K562 (cell line): Measurements from ENCODE around the gene CDK5R1. TPM values are rescaled to one million over a fixed set of nuclear protein-coding genes. Genes with fewer than 3 reads are reported as not detected.

Source experiments
- ATAC-seq: fragments of 200-7000 bp; cut with Tn5 transposase; 3 replicates; pipeline ENCODE4 v1.9.1; 2020; ENCODE audit warnings: moderate library complexity
- BruUV-seq: library from RNA; stranded (reverse); fragments of 400-500 nt; replicated peaks from 2 replicates; lab custom pipeline; 2021; lab: Mats Ljungman, UMichigan
- CTCF ChIA-PET: fragments of 300-600 bp; formaldehyde crosslinking; extraction: SDS; loops from one replicate; lab custom pipeline; 2021; ENCODE audit warnings: low intra/inter-chr PET ratio; lab: Yijun Ruan, JAX
- POLR2A ChIA-PET: fragments of 300-600, 350-650 bp; sonication (Branson Sonifier 250); formaldehyde crosslinking; extraction: SDS; loops from one replicate; lab custom pipeline; 2021; ENCODE audit warnings: antibody characterized with exemption, inconsistent platforms; lab: Yijun Ruan, JAX
- DNase-seq, 4 experiments: peaks; one replicate each; pipeline versions ENCODE4 v3.0.0 to v3.0.0-alpha.2; 2011 to 2018; ENCODE audit warnings: low spot score in 3 of 4, mixed read lengths in 3 of 4; ENCODE audit errors: extremely low read depth in 1 of 4
- FAIRE-seq: peaks from 2 replicates; lab custom pipeline; 2011; peaks lifted over from hg19 to GRCh38; lab: Jason Lieb, UNC
- H2AFZ ChIP-seq: 2 replicates; pipeline ENCODE4 v1.6.0; 2011; ENCODE audit warnings: low read depth, low read length, control low read depth, inconsistent platforms
- H3K27ac ChIP-seq: fragments of 200-600 bp; 3 replicates; pipeline ENCODE4 v1.8.0; 2011; ENCODE audit warnings: low read depth, mild to moderate bottlenecking, control low read depth, inconsistent platforms, low read length, moderate library complexity, mixed read lengths; ENCODE audit errors: extremely low read depth
- H3K27me3 ChIP-seq, 2 experiments: fragments of 300-600 bp in 1 of 2; 2 replicates in 1 of 2; 3 replicates in 1 of 2; pipeline versions ENCODE4 v1.6.0 to v1.8.0; 2011; ENCODE audit warnings: inconsistent platforms in 2 of 2, low read length in 2 of 2, mild to moderate bottlenecking in 1 of 2, mixed read lengths in 1 of 2, moderate library complexity in 1 of 2; ENCODE audit not compliant: control insufficient read depth in 2 of 2, insufficient read depth in 2 of 2
- H3K36me3 ChIP-seq: fragments of 300-600 bp; 3 replicates; pipeline ENCODE4 v1.8.0; 2011; ENCODE audit warnings: mild to moderate bottlenecking, low read length, inconsistent platforms; ENCODE audit not compliant: control insufficient read depth, insufficient read depth
- H3K4me1 ChIP-seq, 2 experiments: fragments of 200-600 bp in 1 of 2; replicated peaks in 1 of 2; 2 replicates in 1 of 2; 3 replicates in 1 of 2; pipeline versions ENCODE4 v1.5.1 to v1.8.0; 2011; ENCODE audit warnings: inconsistent platforms in 2 of 2, low read length in 2 of 2, mild to moderate bottlenecking in 1 of 2, mixed read lengths in 1 of 2, moderate library complexity in 1 of 2; ENCODE audit not compliant: control insufficient read depth in 2 of 2, insufficient read depth in 2 of 2
- H3K4me2 ChIP-seq: 2 replicates; pipeline ENCODE4 v1.6.1; 2011; ENCODE audit warnings: low read length, control low read depth, inconsistent platforms, mixed read lengths; ENCODE audit not compliant: insufficient read depth
- H3K4me3 ChIP-seq: fragments of 200-600 bp; sonication (generic), shearing (Covaris generic); 2 replicates; pipeline ENCODE4 v1.5.1; 2016; ENCODE audit warnings: control low read depth, inconsistent platforms
- H3K79me2 ChIP-seq: fragments of 200-600 bp; 3 replicates; pipeline ENCODE4 v1.8.0; 2011; ENCODE audit warnings: low read length, inconsistent platforms; ENCODE audit not compliant: control insufficient read depth, insufficient read depth
- H3K9ac ChIP-seq, 2 experiments: 2 replicates each; pipeline versions ENCODE4 v1.6.0 to v1.6.1; 2011; ENCODE audit warnings: low read depth in 2 of 2, low read length in 2 of 2, control low read depth in 1 of 2, inconsistent platforms in 1 of 2, mild to moderate bottlenecking in 1 of 2, mixed read lengths in 1 of 2; ENCODE audit not compliant: insufficient read depth in 1 of 2
- H3K9me1 ChIP-seq: one replicate; pipeline ENCODE4 v1.6.0; 2011; ENCODE audit warnings: inconsistent platforms, mild to moderate bottlenecking, low read length, moderate library complexity; ENCODE audit not compliant: control insufficient read depth, insufficient read depth
- H3K9me3 ChIP-seq: replicated peaks from 2 replicates; pipeline ENCODE4 v1.5.1; 2011; ENCODE audit warnings: low read depth, low read length, inconsistent platforms; ENCODE audit not compliant: control insufficient read depth, insufficient read depth
- H4K20me1 ChIP-seq: replicated peaks from 2 replicates; pipeline ENCODE4 v1.6.1; 2011; ENCODE audit warnings: low read length, inconsistent platforms, mixed read lengths; ENCODE audit not compliant: control insufficient read depth, insufficient read depth
- BCOR ChIP-seq: fragments of 450-650 bp; IDR thresholded peaks from 2 replicates; pipeline ENCODE4 v1.6.1; 2016
- CHD4 ChIP-seq: fragments of 200-600 bp; sonication (generic); IDR thresholded peaks from 3 replicates; pipeline ENCODE4 v1.6.1; 2012; ENCODE audit warnings: low read depth, mild to moderate bottlenecking, mixed read lengths, low read length, inconsistent platforms; ENCODE audit not compliant: insufficient read depth, insufficient replicate concordance, poor library complexity, severe bottlenecking
- E2F6 ChIP-seq, 2 experiments: IDR thresholded peaks; 2 replicates each; pipeline ENCODE4 v1.6.1; 2011; ENCODE audit warnings: borderline replicate concordance in 1 of 2, control low read depth in 1 of 2, low read depth in 1 of 2, low read length in 1 of 2, mild to moderate bottlenecking in 1 of 2, mixed read lengths in 1 of 2, moderate library complexity in 1 of 2; ENCODE audit not compliant: insufficient read depth in 1 of 2, insufficient read length in 1 of 2, poor library complexity in 1 of 2, severe bottlenecking in 1 of 2; ENCODE audit errors: extremely low read depth in 1 of 2
- FOXK1 ChIP-seq: sonication (generic); formaldehyde crosslinking; IDR thresholded peaks from 2 replicates; pipeline ENCODE4 v1.8.0; 2022; ENCODE audit warnings: missing genetic modification reagents, mild to moderate bottlenecking, borderline replicate concordance
- HDAC2 ChIP-seq: fragments of 450-650 bp; IDR thresholded peaks from 2 replicates; pipeline ENCODE4 v1.6.1; 2016; ENCODE audit warnings: mild to moderate bottlenecking
- WHSC1 ChIP-seq: IDR thresholded peaks from one replicate; pipeline ENCODE4 v1.6.1; 2012; ENCODE audit warnings: low read length, control low read depth, inconsistent platforms
- ZMIZ1 ChIP-seq, 2 experiments: fragments of 150-350 bp in 1 of 2; IDR thresholded peaks; 2 replicates each; pipeline ENCODE4 v1.6.1; 2012 to 2016; ENCODE audit warnings: low read depth in 2 of 2, low read length in 2 of 2, mild to moderate bottlenecking in 1 of 2, moderate library complexity in 1 of 2
- ZNF766 ChIP-seq: fragments of 200-800 bp; sonication (Bioruptor generic); conservative IDR thresholded peaks from 2 replicates; pipeline ENCODE4 v1.6.1; 2016; ENCODE audit warnings: missing genetic modification characterization, missing compliant biosample characterization
- WGBS: fragments of 100-300 bp; shearing (Covaris generic); methylation state at CpG from one replicate; pipeline ENCODE4 v1.1.6; 2016; ENCODE audit warnings: low coverage, mixed read lengths; ENCODE audit not compliant: insufficient coverage; ENCODE audit errors: missing lambda C conversion rate; 5-methylcytosine and 5-hydroxymethylcytosine counted together
- in situ Hi-C: fragments of 300-500 bp; cut with MboI; formaldehyde crosslinking; loops from 4 replicates; pipeline ENCODE4 v1.15.0; 2018; ENCODE audit warnings: inconsistent platforms, mixed read lengths
- intact Hi-C: fragments of 100-400 bp; cut with micrococcal nuclease; formaldehyde crosslinking; loops from 2 replicates; pipeline ENCODE4 v1.14.2; 2022
- polyA plus RNA-seq, 8 experiments: library from polyadenylated mRNA; depleted of rRNA in 4 of 8; stranded (reverse) in 5 of 8; unstranded in 3 of 8; fragments of >200 nt; fragmentation: Nextera tagmentation in 2 of 8; fragmentation: Illumina TruSeq in 1 of 8; extraction: Ambion mirVana in 2 of 8; extraction: Trizol in 1 of 8; gene quantifications; 2 replicates each; pipeline versions ENCODE4 v1.2.1 to v1.2.3, GENCODE V29; 2011 to 2014; ENCODE audit warnings: inconsistent platforms in 1 of 8, missing spikeins in 1 of 8
- total RNA-seq, 7 experiments: library from RNA; depleted of rRNA in 6 of 7; stranded (reverse); fragments of >200 nt in 6 of 7; fragmentation: Illumina TruSeq in 2 of 7; extraction: Trizol in 2 of 7; gene quantifications; 2 replicates each; pipeline versions ENCODE4 v1.2.1 to v1.2.3, GENCODE V29; 2011 to 2021; ENCODE audit warnings: low replicate concordance in 1 of 7

The CDK5R1 gene
- total and polyA plus RNA-seq, 9 of the 15 experiments (the other 6 are each of a cell fraction or from before 2014, with no cell fraction given), result 0.10 to 4.8 (median 2.3) TPM

GRCh38 chr17:32493571-32493970, 6.8 kb downstream of the CDK5R1 start:
- Histone ChIP-seq H4K20me1 (0 out of 2 replicates have a peak, but pooled peaks cover 6% of the 10 kb centered on the region), H3K27ac (no peak overlapping the region), H3K4me3 (no peak overlapping the region), H3K27me3 (no peaks in the 10 kb centered on the region), H2AFZ (no peak overlapping the region), H3K4me1 (peaks cover 7 to 29% of the 10 kb centered on the region in 2 experiments; a peak in 4 of 5 replicates), H3K9me1 (no peaks in the 10 kb centered on the region), H3K4me2 (no peak overlapping the region), H3K9ac (no peak overlapping the region; a peak in 1 of 4 replicates), H3K9me3 (no peaks in the 10 kb centered on the region), H3K36me3 (peaks cover 26% of the 10 kb centered on the region; the same call in 2 of the 3 replicates), H3K79me2 (peaks cover 5% of the 10 kb centered on the region; the same call in 1 of the 3 replicates)
- ChIA-PET CTCF (no interaction called here), POLR2A (no interaction called here)
- no TSS peak for BruUV-seq
- intact Hi-C loops, result no loop called here
- in situ Hi-C loops, result no loop called here
- FAIRE-seq (no peak), ATAC-seq (no peak), DNase-seq (no peak)
- no peak for TF ChIP-seq CHD4
- TF ChIP-seq HDAC2, result no peak
- no peak for TF ChIP-seq E2F6 (IDR thresholded peaks at IDR 0.05; ENCODE audit: borderline replicate concordance in 1 of 2, extremely low read depth in 1 of 2, insufficient read depth in 1 of 2, insufficient read length in 1 of 2, low read depth in 1 of 2, low read length in 1 of 2, poor library complexity in 1 of 2, severe bottlenecking in 1 of 2)
- TF ChIP-seq ZNF766 (CRISPR knock-in tag), result no peak
- TF ChIP-seq BCOR, result no peak
- TF ChIP-seq ZMIZ1 (IDR thresholded peaks at IDR 0.05; ENCODE audit: low read depth in 2 of 2, low read length in 2 of 2), result no peak
- no peak for TF ChIP-seq WHSC1
- TF ChIP-seq FOXK1 (CRISPR knock-in tag), result no peak
- WGBS, result 72% methylated on average over 13 of the region's 15 CpGs
